ENCODE measurements around the gene GALNT14. TPM values are rescaled to one million over a fixed set of nuclear protein-coding genes. Genes with fewer than 3 reads are reported as not detected.

GALNT14 gene
- total RNA-seq, 2 donors from 2014 or later, result 1.6 TPM; not detected in 1

- no peaks in the 10 kb centered on the region for H3K36me3 ChIP-seq
- H3K9me3 ChIP-seq, result no peaks in the 10 kb centered on the region
- H3K4me3 ChIP-seq, result no peak overlapping the region
- ATAC-seq (ENCODE audit: insufficient number of reproducible peaks, low FRiP score, low read depth), result no peak
- DNase-seq (ENCODE audit: low spot score), result no peak
- TF ChIP-seq CTCF (IDR thresholded peaks at IDR 0.05), result no peak
- H3K27ac ChIP-seq, result no peak overlapping the region
- H3K4me1 ChIP-seq (ENCODE audit: control insufficient read depth in 1 of 2, low read depth in 2 of 2), result no peaks in the 10 kb centered on the region
- H3K27me3 ChIP-seq (replicated peaks; ENCODE audit: insufficient read depth), result no peaks in the 10 kb centered on the region
These were observed 204.7 kb downstream of the GALNT14 start for GRCh38 chr2:30933496-30933895.

GRCh38 chr2:30932870-30933269, 205.4 kb downstream of the GALNT14 start:
- H3K36me3 ChIP-seq, result no peaks in the 10 kb centered on the region
- no peak for TF ChIP-seq CTCF (IDR thresholded peaks at IDR 0.05)
- ATAC-seq (ENCODE audit: insufficient number of reproducible peaks, low FRiP score, low read depth) (no peak), DNase-seq (ENCODE audit: low spot score) (no peak)
- no peak overlapping the region for H3K4me3 ChIP-seq
- H3K4me1 ChIP-seq (ENCODE audit: control insufficient read depth in 1 of 2, low read depth in 2 of 2), result no peaks in the 10 kb centered on the region
- no peak overlapping the region for H3K27ac ChIP-seq
- no peaks in the 10 kb centered on the region for H3K9me3 ChIP-seq
- H3K27me3 ChIP-seq (replicated peaks; ENCODE audit: insufficient read depth), result no peaks in the 10 kb centered on the region

GRCh38 chr2:30931841-30932407, 206.3 kb downstream of the GALNT14 start:
- Histone ChIP-seq H3K4me3 (no peak overlapping the region), H3K9me3 (no peaks in the 10 kb centered on the region), H3K27me3 (replicated peaks; ENCODE audit: insufficient read depth) (no peaks in the 10 kb centered on the region), H3K4me1 (ENCODE audit: control insufficient read depth in 1 of 2, low read depth in 2 of 2) (no peaks in the 10 kb centered on the region), H3K36me3 (no peaks in the 10 kb centered on the region), H3K27ac (no peak overlapping the region)
- no peak for TF ChIP-seq CTCF (IDR thresholded peaks at IDR 0.05)
- ATAC-seq (ENCODE audit: insufficient number of reproducible peaks, low FRiP score, low read depth), result no peak
- DNase-seq (ENCODE audit: low spot score), result no peak

GRCh38 chr2:30930716-30931115, 207.5 kb downstream of the GALNT14 start:
- no peak for ATAC-seq (ENCODE audit: insufficient number of reproducible peaks, low FRiP score, low read depth)
- Histone ChIP-seq H3K9me3 (no peaks in the 10 kb centered on the region), H3K27ac (no peak overlapping the region), H3K4me3 (no peak overlapping the region), H3K36me3 (no peaks in the 10 kb centered on the region), H3K27me3 (replicated peaks; ENCODE audit: insufficient read depth) (no peaks in the 10 kb centered on the region), H3K4me1 (ENCODE audit: control insufficient read depth in 1 of 2, low read depth in 2 of 2) (no peaks in the 10 kb centered on the region)
- no peak for DNase-seq (ENCODE audit: low spot score)
- no peak for TF ChIP-seq CTCF (IDR thresholded peaks at IDR 0.05)

GRCh38 chr2:30927465-30928075, 210.7 kb downstream of the GALNT14 start:
- Histone ChIP-seq H3K4me1 (ENCODE audit: control insufficient read depth in 1 of 2, low read depth in 2 of 2) (no peaks in the 10 kb centered on the region), H3K27me3 (replicated peaks; ENCODE audit: insufficient read depth) (no peaks in the 10 kb centered on the region), H3K4me3 (no peak overlapping the region), H3K9me3 (no peaks in the 10 kb centered on the region), H3K27ac (no peak overlapping the region), H3K36me3 (no peaks in the 10 kb centered on the region)
- no peak for DNase-seq (ENCODE audit: low spot score)
- no peak for TF ChIP-seq CTCF (IDR thresholded peaks at IDR 0.05)
- ATAC-seq (ENCODE audit: insufficient number of reproducible peaks, low FRiP score, low read depth), result no peak
